Fibroblast of the conjunctiva (primary cell): ENCODE data around the gene CITED2.
A peak's percentile ranks its signal among the peaks of the same experiment; 100 is the strongest.
"Not testable (repeated sequence)": the region's sequence is repeated elsewhere in the genome, so short reads cannot be mapped to it uniquely, and the experiment has no call there.

Experiments used
- DNase-seq: peaks from one replicate; pipeline ENCODE4 v3.0.0-alpha.2; 2010; ENCODE audit warnings: low read depth

The CITED2 gene

DNA sequence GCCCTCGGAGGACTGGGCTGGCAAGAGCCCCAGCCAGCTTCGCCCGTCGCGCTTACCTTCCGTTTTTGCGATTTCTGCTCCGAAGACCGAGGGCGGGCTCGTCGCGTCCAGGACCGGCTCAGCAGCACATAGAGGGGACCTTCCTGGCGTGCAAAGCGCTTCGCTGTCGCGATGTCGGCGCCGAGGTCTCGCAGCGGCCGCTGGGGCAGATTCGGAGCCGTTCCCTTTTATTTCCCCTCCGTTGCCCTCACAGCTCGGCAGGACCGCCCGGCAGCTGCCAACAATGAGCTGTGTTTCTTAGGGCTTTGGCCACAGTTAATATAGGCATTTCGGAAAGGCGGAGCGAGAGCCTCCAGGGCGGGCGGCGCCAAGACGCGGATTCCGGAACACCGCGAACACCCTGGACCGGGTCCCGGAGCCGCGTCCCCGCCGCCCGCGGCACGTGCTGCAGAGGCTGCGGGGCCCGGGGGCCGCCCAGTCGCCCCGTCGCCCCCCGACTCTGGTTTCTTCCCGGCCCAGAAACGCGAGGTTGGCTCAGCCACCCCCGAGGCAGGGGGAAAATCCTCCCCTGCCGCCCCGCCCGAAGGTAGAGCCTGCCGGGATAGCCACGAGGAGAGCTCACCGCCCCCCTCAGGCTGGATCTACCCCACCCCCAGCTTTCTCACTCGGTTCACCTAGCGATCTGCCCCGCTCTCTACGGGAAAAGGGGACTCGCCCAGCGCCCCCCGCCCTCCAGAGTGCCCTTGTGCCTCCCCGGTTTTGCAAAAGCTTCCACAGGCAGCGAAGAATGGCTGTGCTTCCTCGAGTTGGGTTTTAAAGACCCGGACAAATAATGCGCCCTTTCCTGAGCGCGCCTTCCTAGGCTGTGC, at the start of gene CITED2:
Gene CITED2, minus strand, starts transcription at position 292 of the 869 bp plus-strand sequence. CDS start 704 bp downstream, outside the sequence.
- peak; percentile 93 for DNase-seq

GRCh38 chr6:139423037-139423703, 48.7 kb upstream of the CITED2 start:
- no peak for DNase-seq

- DNase-seq, result no peak
Measured at GRCh38 chr6:139422105-139423036, 47.9 kb upstream of the CITED2 start.

DNA sequence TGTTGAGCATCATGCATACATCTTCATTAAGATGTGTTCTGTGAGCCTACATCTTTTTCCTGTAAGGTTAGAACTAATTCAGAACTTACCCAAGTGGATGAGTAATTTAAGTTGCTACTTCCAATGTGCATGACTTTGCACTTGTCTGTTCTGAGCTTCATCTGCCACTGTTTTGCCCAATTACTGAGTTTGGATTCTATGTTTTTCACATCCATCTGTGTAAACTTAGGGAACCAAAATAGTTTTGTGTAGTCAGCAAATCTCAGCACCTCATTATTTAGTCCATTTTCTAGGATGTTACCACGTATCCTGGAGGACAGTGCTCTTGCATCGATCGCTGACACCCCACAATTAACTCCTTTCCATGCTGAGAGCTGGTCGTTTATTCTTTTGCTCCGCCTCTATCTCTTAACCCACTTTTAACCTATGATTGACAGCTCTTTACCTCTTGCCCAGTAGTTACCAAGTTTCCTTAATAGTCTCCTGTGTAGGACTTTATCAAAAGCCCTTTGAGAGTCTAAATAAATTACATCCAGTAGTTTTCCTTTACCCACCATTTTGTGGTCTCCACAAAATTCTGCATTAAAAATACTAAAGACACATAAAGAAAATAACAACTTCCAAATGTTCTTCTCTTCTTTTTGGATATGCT, 44.2 kb upstream of the CITED2 start:
- DNase-seq, result no peak

GRCh38 chr6:139416146-139416545, 41.7 kb upstream of the CITED2 start:
- DNase-seq, result no peak

GRCh38 chr6:139415365-139415764, 40.9 kb upstream of the CITED2 start:
- DNase-seq, result no peak

- not testable (repeated sequence) for DNase-seq
Measured at GRCh38 chr6:139412103-139412502, 37.7 kb upstream of the CITED2 start.

- peak; percentile 52 for DNase-seq
Measured at GRCh38 chr6:139409026-139409425, 34.6 kb upstream of the CITED2 start.

- peak; percentile 47 for DNase-seq
Measured at GRCh38 chr6:139407718-139408222, 33.3 kb upstream of the CITED2 start.

DNA sequence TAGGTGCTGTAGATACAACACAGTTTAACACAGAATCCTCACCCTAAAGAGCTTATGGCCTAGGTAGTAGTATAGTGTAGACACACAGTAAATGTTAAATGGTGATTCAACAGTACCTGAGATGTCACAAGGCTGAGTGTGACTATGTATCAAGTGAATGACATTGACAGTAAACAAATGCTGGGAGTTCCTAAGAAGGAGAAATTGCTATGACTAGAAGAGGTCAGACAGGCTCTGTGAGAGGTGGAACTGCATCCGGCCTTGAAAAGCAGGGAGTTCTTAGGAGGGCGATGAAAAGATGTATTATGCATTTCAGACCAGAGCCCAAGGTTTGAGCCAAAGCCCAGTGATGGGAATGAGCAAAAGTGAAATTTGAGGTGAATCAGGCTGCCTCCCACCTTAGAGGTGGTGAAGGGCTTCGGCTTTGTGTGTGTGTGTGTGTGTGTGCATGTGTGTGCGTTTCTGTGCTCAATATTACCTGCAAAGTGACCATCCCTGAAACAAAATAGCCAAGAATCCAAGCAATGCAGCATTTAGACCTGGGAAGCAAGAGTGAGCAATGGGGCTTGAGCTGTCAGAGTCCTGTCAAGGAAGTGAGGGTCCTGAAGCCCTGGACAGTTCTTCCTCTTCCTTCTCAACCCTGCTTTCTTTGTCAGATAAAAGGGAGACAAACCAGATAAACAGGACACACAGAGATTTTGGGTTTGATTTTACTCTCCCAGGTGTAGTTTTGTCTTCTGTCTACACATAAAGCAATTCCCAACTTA, 32.3 kb upstream of the CITED2 start:
- no peak for DNase-seq

DNA sequence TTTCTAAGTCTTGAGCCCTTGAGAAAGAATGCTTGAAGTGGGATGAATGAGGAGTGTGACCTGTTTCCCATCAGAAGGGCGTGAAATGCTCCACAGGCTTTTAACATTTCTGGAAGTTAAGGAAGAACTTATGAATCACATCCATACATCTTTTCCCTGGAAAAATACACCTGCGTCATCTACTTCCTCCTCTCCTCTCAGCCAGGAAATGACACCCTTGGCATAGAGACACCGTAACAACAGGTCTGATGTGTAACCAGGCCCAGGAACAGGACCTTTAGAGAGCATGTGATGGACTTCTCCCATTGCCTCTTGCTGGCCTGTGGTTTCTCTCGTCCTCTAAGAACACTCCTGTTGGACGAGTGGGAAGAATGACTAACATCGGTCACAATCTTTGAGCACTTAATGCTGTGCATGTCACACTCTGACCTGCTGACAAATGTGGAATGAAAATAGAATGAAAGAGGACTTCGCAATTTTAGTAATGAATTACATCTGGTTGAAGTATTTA, 28.5 kb upstream of the CITED2 start:
- peak; percentile 88 for DNase-seq

GRCh38 chr6:139398658-139399057, 24.2 kb upstream of the CITED2 start:
- no peak for DNase-seq

DNA sequence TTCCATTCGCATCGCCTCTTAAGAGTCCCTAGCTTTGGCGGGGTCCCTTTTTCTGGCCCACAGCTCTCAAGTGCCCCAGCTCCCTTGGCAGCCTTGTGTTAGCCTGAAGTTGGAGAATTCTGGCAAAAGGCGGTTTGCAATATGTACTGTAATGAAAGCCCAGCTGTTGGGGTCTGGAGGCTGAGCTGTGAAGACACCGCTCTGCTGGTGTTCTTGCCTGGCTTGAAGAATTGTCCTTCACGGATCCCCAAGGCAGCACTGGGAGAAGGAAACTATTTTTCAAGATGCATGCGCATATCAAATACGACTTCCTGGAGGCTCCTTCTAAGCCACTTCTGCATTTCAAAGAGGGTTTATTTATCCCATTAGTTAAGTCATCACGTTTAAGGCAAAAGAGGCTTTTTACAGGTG, 21.4 kb upstream of the CITED2 start:
- DNase-seq, result no peak

DNA sequence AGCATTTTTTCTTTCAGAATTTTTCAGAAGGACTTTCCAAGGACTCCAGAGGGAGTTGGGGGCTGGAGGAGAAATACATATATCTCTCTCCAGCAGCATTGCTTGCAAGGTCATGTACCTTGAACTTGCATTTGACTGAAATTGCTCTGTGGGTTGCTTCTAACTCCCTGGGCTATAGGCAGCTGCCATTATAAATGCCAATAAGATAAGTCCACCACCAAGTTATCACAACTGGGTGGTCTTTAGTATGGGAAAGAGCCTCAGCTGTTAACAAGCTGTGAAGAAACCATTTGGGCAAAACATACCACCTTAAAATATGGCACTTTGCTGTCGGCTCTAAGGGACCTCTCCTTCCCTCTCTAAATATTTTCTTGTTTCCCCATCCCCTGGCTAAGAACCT, 20.9 kb upstream of the CITED2 start:
- DNase-seq, result no peak

- no peak for DNase-seq
Measured at GRCh38 chr6:139394027-139394649, 19.7 kb upstream of the CITED2 start.

- no peak for DNase-seq
Measured at GRCh38 chr6:139392794-139393193, 18.3 kb upstream of the CITED2 start.

- DNase-seq, result no peak
Measured at GRCh38 chr6:139391709-139392108, 17.3 kb upstream of the CITED2 start.

DNA sequence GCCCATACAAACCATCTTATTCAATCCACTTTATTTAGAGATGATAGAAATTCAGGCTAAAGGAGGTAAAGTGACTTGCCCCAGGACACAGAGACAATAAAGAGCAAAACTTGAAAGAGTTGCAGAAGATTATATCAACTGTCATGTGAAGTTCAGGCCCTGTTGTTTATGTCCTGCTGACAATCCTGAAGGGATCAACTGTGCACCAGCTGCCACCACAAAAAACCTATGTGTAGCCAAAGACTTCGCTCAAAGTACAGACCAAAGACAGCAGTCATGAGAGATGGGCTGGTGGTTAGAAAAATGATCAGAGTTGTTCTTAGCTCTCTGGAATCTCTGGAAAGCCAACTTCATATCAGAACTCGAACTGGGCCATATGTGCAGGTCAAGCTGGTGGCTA, 16.0 kb upstream of the CITED2 start:
- DNase-seq, result no peak

DNA sequence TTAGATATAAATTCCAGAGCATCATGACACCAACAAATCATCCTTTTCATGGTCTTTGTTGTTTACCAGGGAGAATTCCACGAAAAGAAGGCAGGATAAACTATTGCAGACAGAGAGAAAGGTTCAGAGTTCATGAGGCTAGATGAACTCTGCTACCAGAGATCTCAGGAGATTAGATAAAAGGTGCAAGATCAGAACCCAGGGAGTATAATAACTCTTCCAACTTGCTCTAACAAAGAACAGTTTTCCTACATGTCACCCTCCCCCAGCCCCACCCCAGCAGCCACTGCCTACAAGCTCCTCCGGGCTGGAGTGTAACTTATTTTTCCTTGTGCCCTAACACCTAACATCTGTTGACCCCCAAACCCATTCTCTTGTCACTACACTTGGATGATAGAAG, 13.9 kb upstream of the CITED2 start:
- no peak for DNase-seq

DNA sequence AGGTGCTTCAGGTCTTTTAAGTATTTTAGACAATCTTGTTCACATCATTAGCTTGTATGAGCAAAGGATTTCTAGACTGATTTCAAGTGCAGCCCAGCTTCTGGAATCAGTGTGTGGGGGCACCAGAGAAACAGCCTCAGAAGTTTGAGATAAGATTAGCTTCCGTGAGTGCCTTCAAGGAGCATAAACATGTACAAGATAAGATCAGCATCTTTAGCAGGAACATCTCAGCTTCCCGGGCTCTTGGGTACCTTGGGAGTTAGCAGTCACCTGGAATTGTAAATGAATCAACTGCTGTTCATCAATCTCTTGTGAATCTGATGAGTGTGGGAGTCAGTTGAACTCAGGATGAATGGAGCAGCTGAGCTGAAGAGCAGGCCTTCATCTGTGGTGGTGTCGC, 12.0 kb upstream of the CITED2 start:
- no peak for DNase-seq
